Osteoblast (primary cell): ENCODE measurements around the gene ACSF3. TPM values are rescaled to one million over a fixed set of nuclear protein-coding genes. Genes with fewer than 3 reads are reported as not detected.

Experiments used
- DNase-seq: peaks from one replicate; pipeline ENCODE4 v3.0.0; 2011; ENCODE audit warnings: low spot score, mixed read lengths; ENCODE audit not compliant: insufficient read length; ENCODE audit errors: missing footprints
- H2AFZ ChIP-seq: 2 replicates; pipeline ENCODE4 v1.6.0; 2011; ENCODE audit warnings: mild to moderate bottlenecking, low read length
- H3K27ac ChIP-seq: 2 replicates; pipeline ENCODE4 v1.5.1; 2011; ENCODE audit warnings: mild to moderate bottlenecking, low read depth, low read length, moderate library complexity
- H3K27me3 ChIP-seq: 2 replicates; pipeline ENCODE4 v1.6.0; 2012; ENCODE audit warnings: mild to moderate bottlenecking, control low read depth, inconsistent platforms, low read length, moderate library complexity; ENCODE audit not compliant: insufficient read depth
- H3K36me3 ChIP-seq: 2 replicates; pipeline ENCODE4 v1.5.1; 2011; ENCODE audit warnings: mild to moderate bottlenecking, low read length, control low read depth, moderate library complexity; ENCODE audit not compliant: insufficient read depth
- H3K4me1 ChIP-seq: 2 replicates; pipeline ENCODE4 v1.5.1; 2011; ENCODE audit warnings: mild to moderate bottlenecking, low read length, control low read depth, moderate library complexity; ENCODE audit not compliant: insufficient read depth
- H3K4me2 ChIP-seq: 2 replicates; pipeline ENCODE4 v1.6.0; 2011; ENCODE audit warnings: mild to moderate bottlenecking, low read length; ENCODE audit not compliant: insufficient read depth
- H3K4me3 ChIP-seq: fragments of 200-600 bp; sonication (generic); 3 replicates; pipeline ENCODE4 v1.5.1; 2012; ENCODE audit warnings: mild to moderate bottlenecking, low read length, inconsistent platforms; ENCODE audit not compliant: insufficient read depth
- H3K79me2 ChIP-seq: 2 replicates; pipeline ENCODE4 v1.6.0; 2012; ENCODE audit warnings: mild to moderate bottlenecking, low read length, control low read depth, inconsistent platforms; ENCODE audit not compliant: insufficient read depth
- H3K9me3 ChIP-seq: 2 replicates; pipeline ENCODE4 v1.5.1; 2011; ENCODE audit warnings: low read depth, low read length, control low read depth
- H4K20me1 ChIP-seq: 2 replicates; pipeline ENCODE4 v1.6.0; 2012; ENCODE audit warnings: mild to moderate bottlenecking, low read length, control low read depth; ENCODE audit not compliant: insufficient read depth
- total RNA-seq: library from RNA; depleted of rRNA; stranded (reverse); fragments of >200 nt; gene quantifications from 2 replicates; pipeline ENCODE4 v1.2.3, GENCODE V29; 2012
- TF ChIP-seq, protein P1 (sequence below): IDR thresholded peaks from 2 replicates; pipeline ENCODE4 v1.5.1; 2011; ENCODE audit warnings: mild to moderate bottlenecking, low read depth, low read length, moderate library complexity; ENCODE audit errors: extremely low read depth

ACSF3 gene
- total RNA-seq, 1 donor, result 29.3 TPM

GRCh38 chr16:89102041-89102471 is 8.4 kb downstream of the ACSF3 start:
- Histone ChIP-seq H3K4me3 (no peak overlapping the region), H3K9me3 (no peaks in the 10 kb centered on the region), H3K4me2 (no peak overlapping the region), H3K27ac (no peak overlapping the region), H2AFZ (no peak overlapping the region), H3K36me3 (peaks cover 38% of the 10 kb centered on the region), H3K4me1 (no peaks in the 10 kb centered on the region), H4K20me1 (peaks cover 23% of the 10 kb centered on the region), H3K79me2 (peaks cover 40% of the 10 kb centered on the region), H3K27me3 (no peaks in the 10 kb centered on the region)
- peak; percentile 79 for DNase-seq
- TF ChIP-seq, protein P1, sequence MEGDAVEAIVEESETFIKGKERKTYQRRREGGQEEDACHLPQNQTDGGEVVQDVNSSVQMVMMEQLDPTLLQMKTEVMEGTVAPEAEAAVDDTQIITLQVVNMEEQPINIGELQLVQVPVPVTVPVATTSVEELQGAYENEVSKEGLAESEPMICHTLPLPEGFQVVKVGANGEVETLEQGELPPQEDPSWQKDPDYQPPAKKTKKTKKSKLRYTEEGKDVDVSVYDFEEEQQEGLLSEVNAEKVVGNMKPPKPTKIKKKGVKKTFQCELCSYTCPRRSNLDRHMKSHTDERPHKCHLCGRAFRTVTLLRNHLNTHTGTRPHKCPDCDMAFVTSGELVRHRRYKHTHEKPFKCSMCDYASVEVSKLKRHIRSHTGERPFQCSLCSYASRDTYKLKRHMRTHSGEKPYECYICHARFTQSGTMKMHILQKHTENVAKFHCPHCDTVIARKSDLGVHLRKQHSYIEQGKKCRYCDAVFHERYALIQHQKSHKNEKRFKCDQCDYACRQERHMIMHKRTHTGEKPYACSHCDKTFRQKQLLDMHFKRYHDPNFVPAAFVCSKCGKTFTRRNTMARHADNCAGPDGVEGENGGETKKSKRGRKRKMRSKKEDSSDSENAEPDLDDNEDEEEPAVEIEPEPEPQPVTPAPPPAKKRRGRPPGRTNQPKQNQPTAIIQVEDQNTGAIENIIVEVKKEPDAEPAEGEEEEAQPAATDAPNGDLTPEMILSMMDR, result no peak

GRCh38 chr16:89102481-89103073 is 8.9 kb downstream of the ACSF3 start:
- H3K9me3 ChIP-seq, result no peaks in the 10 kb centered on the region
- H2AFZ ChIP-seq, result no peak overlapping the region
- DNase-seq, result no peak
- H3K4me2 ChIP-seq, result no peak overlapping the region
- peaks cover 43% of the 10 kb centered on the region for H3K36me3 ChIP-seq
- no peaks in the 10 kb centered on the region for H3K4me1 ChIP-seq
- peaks cover 35% of the 10 kb centered on the region for H3K79me2 ChIP-seq
- no peak overlapping the region for H3K27ac ChIP-seq
- H3K27me3 ChIP-seq, result no peaks in the 10 kb centered on the region
- TF ChIP-seq, protein P1, result no peak
- peaks cover 23% of the 10 kb centered on the region for H4K20me1 ChIP-seq
- H3K4me3 ChIP-seq, result no peak overlapping the region

DNA sequence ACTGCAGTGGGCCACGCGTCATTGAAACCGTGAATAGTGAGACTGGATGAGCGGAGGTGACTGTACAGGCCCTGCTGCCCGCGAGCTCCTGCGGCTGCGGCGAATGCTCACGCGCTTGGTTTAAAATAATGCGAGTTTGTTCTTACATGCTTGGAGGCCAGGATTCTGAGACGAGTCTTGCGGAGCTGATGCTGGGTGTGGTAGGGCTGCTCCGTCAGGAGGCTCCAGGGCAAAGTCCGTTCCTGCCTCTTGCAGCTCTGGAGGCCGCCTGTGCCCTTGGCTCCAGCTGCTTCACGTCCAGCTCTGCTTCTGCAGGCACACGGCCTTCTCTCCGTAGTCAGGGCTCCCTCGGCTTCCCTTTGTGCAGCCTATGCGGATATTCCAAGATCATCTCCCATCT is 9.5 kb downstream of the ACSF3 start:
- Histone ChIP-seq H3K4me2 (no peak overlapping the region), H3K27me3 (no peaks in the 10 kb centered on the region), H3K9me3 (no peaks in the 10 kb centered on the region), H3K4me1 (no peaks in the 10 kb centered on the region), H3K27ac (no peak overlapping the region), H3K4me3 (no peak overlapping the region), H4K20me1 (peaks cover 21% of the 10 kb centered on the region), H3K79me2 (peaks cover 29% of the 10 kb centered on the region), H2AFZ (no peak overlapping the region), H3K36me3 (peaks cover 44% of the 10 kb centered on the region)
- TF ChIP-seq, protein P1, result no peak
- peak; percentile 53 for DNase-seq

- no peaks in the 10 kb centered on the region for H3K4me1 ChIP-seq
- no peak overlapping the region for H3K27ac ChIP-seq
- no peaks in the 10 kb centered on the region for H3K9me3 ChIP-seq
- H3K4me3 ChIP-seq, result no peak overlapping the region
- H3K4me2 ChIP-seq, result no peak overlapping the region
- H2AFZ ChIP-seq, result no peak overlapping the region
- DNase-seq, result peak; percentile 65
- peaks cover 23% of the 10 kb centered on the region for H3K79me2 ChIP-seq
- H3K27me3 ChIP-seq, result no peaks in the 10 kb centered on the region
- peaks cover 21% of the 10 kb centered on the region for H4K20me1 ChIP-seq
- TF ChIP-seq, protein P1, result no peak
- peaks cover 44% of the 10 kb centered on the region for H3K36me3 ChIP-seq
Observed at GRCh38 chr16:89103781-89104180, 10.1 kb downstream of the ACSF3 start.
